ENCODE results near the gene SCAI. TPM values are rescaled to one million over a fixed set of nuclear protein-coding genes. Genes with fewer than 3 reads are reported as not detected.
"Not testable (repeated sequence)": the region's sequence is repeated elsewhere in the genome, so short reads cannot be mapped to it uniquely, and the experiment has no call there.

Gene SCAI
- total and polyA plus RNA-seq, 10 donors = 1.6 to 19.6 (median 7.5) TPM

DNA sequence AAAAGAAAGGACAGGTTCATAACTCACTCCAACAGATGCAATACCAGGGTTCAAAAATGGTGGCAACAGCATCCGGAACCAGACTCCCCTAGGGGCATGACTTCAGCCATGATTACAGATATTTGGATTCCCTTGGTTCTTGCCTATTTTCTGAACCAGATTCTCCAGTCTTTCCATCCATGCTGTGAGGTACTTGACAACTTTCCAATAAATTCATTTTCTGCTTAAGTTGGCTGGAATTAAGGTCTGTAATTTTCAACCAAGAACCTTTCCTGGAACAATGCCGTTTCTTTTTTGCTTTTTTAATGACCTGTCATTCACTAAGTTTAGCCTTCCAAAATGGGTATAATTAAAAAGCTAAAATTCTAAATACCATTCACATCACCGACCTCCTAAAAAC lies 52.2 kb downstream of the SCAI start:
- intact Hi-C loops (cut with DNase I; ENCODE audit: low total_unique reads) = no loop called here
- WGBS, 5 donors = 92 to 95% (median 94%) methylated on average over 3 of the region's 3 CpGs
- no peak for DNase-seq
- Histone ChIP-seq H3K4me1 (no peaks in the 10 kb centered on the region), H3K9me3 (peaks cover 0 to 3% (median under 1%) of the 10 kb centered on the region in 8 donors), H3K27me3 (replicated peaks in 1 of 7) (no peaks in the 10 kb centered on the region), H3K36me3 (peaks cover 0 to 12% (median 0%) of the 10 kb centered on the region in 6 donors), H3K4me3 (no peak overlapping the region), H3K27ac (no peak overlapping the region)
- TF ChIP-seq, protein P1, sequence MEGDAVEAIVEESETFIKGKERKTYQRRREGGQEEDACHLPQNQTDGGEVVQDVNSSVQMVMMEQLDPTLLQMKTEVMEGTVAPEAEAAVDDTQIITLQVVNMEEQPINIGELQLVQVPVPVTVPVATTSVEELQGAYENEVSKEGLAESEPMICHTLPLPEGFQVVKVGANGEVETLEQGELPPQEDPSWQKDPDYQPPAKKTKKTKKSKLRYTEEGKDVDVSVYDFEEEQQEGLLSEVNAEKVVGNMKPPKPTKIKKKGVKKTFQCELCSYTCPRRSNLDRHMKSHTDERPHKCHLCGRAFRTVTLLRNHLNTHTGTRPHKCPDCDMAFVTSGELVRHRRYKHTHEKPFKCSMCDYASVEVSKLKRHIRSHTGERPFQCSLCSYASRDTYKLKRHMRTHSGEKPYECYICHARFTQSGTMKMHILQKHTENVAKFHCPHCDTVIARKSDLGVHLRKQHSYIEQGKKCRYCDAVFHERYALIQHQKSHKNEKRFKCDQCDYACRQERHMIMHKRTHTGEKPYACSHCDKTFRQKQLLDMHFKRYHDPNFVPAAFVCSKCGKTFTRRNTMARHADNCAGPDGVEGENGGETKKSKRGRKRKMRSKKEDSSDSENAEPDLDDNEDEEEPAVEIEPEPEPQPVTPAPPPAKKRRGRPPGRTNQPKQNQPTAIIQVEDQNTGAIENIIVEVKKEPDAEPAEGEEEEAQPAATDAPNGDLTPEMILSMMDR (IDR thresholded peaks at IDR 0.05 in 8 of 11, conservative IDR thresholded peaks at IDR 0.05 in 3 of 11) = no peak
- no peak for TF ChIP-seq POLR2A (IDR thresholded peaks at IDR 0.05)
- TF ChIP-seq POLR2AphosphoS5 (IDR thresholded peaks at IDR 0.05) = no peak

GRCh38 chr9:125089331-125089730 lies 54.0 kb downstream of the SCAI start:
- peaks cover 0 to 3% (median 0%) of the 10 kb centered on the region in 6 donors for H3K36me3 ChIP-seq
- TF ChIP-seq, protein P1 (IDR thresholded peaks at IDR 0.05 in 8 of 11, conservative IDR thresholded peaks at IDR 0.05 in 3 of 11) = no peak
- TF ChIP-seq POLR2AphosphoS5 (IDR thresholded peaks at IDR 0.05) (no peak), POLR2A (IDR thresholded peaks at IDR 0.05) (no peak)
- no peaks in the 10 kb centered on the region for H3K9me3 ChIP-seq
- H3K4me3 ChIP-seq = no peak overlapping the region
- H3K27ac ChIP-seq = no peak overlapping the region
- intact Hi-C loops (cut with DNase I; ENCODE audit: low total_unique reads) = no loop called here
- DNase-seq = no peak
- H3K4me1 ChIP-seq = no peaks in the 10 kb centered on the region
- H3K27me3 ChIP-seq (replicated peaks in 1 of 7) = no peaks in the 10 kb centered on the region

- intact Hi-C loops (cut with DNase I; ENCODE audit: low total_unique reads) = no loop called here
- no peak overlapping the region for H3K4me3 ChIP-seq
- TF ChIP-seq, protein P1 (IDR thresholded peaks at IDR 0.05 in 8 of 11, conservative IDR thresholded peaks at IDR 0.05 in 3 of 11) = no peak
- TF ChIP-seq POLR2AphosphoS5 (IDR thresholded peaks at IDR 0.05) (no peak), POLR2A (IDR thresholded peaks at IDR 0.05) (no peak)
- no peak for DNase-seq
- no peaks in the 10 kb centered on the region for H3K9me3 ChIP-seq
- no peaks in the 10 kb centered on the region for H3K27me3 ChIP-seq (replicated peaks in 1 of 7)
- H3K4me1 ChIP-seq = no peaks in the 10 kb centered on the region
- H3K27ac ChIP-seq = no peak overlapping the region
- WGBS, 5 donors = 75 to 93% (median 87%) methylated on average over 5 of the region's 5 CpGs
- peaks cover 0 to under 1% (median 0%) of the 10 kb centered on the region in 6 donors for H3K36me3 ChIP-seq
Observed at GRCh38 chr9:125088752-125089151, 54.6 kb downstream of the SCAI start.

DNA sequence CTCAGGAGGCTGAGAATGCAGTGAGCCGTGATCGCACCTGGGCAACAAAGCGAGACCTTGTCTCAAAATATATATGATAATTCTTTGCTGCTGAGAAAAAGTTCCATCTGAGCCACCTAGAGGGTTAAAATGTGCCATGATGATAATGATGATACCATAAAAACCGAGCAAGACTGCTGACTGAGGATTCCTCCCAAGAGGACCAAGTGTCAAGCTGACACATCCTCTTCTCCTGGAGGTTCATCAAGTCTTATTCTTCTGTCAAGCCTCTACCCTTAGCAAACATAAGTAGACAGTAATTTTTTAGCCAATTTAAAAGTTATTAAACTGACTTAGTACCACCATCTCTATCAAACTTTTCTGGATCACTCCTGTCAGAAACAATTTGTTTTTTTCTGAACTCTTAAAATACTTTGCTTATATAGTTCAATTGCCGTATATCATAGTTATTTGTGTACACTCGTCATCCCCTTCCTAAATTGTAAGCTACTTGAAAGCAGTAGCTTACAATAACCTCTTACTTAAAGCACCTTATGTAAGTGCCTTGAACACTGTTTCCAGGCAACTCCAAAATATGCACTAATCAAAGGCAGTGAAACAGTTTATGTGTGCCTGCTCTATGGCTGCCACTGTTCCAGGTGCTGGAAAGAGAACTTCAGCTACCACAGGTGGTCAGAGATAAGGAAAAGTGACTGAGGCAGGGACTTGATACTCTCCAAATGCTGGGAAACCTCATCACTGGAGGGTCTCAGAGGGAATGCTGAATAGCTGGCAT lies 57.4 kb downstream of the SCAI start:
- TF ChIP-seq POLR2AphosphoS5 (IDR thresholded peaks at IDR 0.05) = no peak
- TF ChIP-seq, protein P1 (IDR thresholded peaks at IDR 0.05 in 8 of 11, conservative IDR thresholded peaks at IDR 0.05 in 3 of 11) = no peak
- no peak for TF ChIP-seq POLR2A (IDR thresholded peaks at IDR 0.05)
- Histone ChIP-seq H3K9me3 (peaks cover 0 to 28% (median 23%) of the 10 kb centered on the region in 8 donors), H3K27ac (no peak overlapping the region), H3K4me1 (no peaks in the 10 kb centered on the region), H3K27me3 (replicated peaks in 1 of 7) (no peaks in the 10 kb centered on the region), H3K4me3 (no peak overlapping the region), H3K36me3 (peaks cover 0 to 26% (median 0%) of the 10 kb centered on the region in 6 donors)
- DNase-seq = no peak
- WGBS, 5 donors = 85 to 91% (median 88%) methylated on average over 6 of the region's 6 CpGs
- intact Hi-C loops (cut with DNase I; ENCODE audit: low total_unique reads) = no loop called here

GRCh38 chr9:125082197-125082596 lies 61.1 kb downstream of the SCAI start:
- H3K36me3 ChIP-seq = peaks cover 0 to 26% (median 0%) of the 10 kb centered on the region in 6 donors
- 78 to 97% (median 88%) methylated on average over 5 to 6 of the region's 6 CpGs for WGBS, 5 donors

DNA sequence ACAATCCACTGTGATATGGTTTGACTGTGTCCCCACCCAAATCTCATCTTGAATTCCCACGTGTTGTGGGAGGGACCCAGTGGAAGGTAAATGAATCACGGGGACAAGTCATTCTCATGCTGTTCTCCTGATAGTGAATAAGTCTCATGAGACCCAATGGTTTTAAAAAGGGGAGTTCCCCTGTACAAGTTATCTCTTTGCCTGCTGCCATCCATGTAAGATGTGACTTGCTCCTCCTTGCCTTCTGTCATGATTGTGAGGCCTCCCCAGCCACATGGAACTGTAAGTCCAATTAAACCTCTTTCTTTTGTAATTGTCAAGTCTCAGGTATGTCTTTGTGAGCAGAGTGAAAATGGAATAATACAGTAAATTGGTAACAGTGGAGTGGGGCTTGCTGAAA lies 62.5 kb downstream of the SCAI start:
- H3K4me1 ChIP-seq; H3K4me3 ChIP-seq; intact Hi-C loops (cut with DNase I; ENCODE audit: low total_unique reads); H3K27me3 ChIP-seq (replicated peaks in 1 of 7); DNase-seq; H3K27ac ChIP-seq: not testable (repeated sequence)
- Histone ChIP-seq H3K36me3 (peaks cover 0 to 26% (median 0%) of the 10 kb centered on the region in 6 donors), H3K9me3 (peaks cover 0 to 34% (median 28%) of the 10 kb centered on the region in 8 donors)
- 85 to 94% (median 89%) methylated on average over 2 of the region's 2 CpGs for WGBS, 5 donors

More at GRCh38 chr9:125082197-125082596, 61.1 kb downstream of the SCAI start:
- H3K4me1 ChIP-seq; H3K27me3 ChIP-seq (replicated peaks in 1 of 7); intact Hi-C loops (cut with DNase I; ENCODE audit: low total_unique reads); DNase-seq; H3K27ac ChIP-seq; H3K4me3 ChIP-seq: not testable (repeated sequence)
- peaks cover 0 to 34% (median 28%) of the 10 kb centered on the region in 8 donors for H3K9me3 ChIP-seq

Data from spleen (tissue), 11 donors.